GM18868 (cell line): ENCODE data around the gene EBLN1.

Source experiments
- ATAC-seq: cut with Tn5 transposase; IDR thresholded peaks from one replicate; pipeline ENCODE4 v1.9.1; 2021; ENCODE audit warnings: mild to moderate bottlenecking, moderate library complexity; ENCODE audit not compliant: unreplicated experiment

EBLN1 gene

DNA sequence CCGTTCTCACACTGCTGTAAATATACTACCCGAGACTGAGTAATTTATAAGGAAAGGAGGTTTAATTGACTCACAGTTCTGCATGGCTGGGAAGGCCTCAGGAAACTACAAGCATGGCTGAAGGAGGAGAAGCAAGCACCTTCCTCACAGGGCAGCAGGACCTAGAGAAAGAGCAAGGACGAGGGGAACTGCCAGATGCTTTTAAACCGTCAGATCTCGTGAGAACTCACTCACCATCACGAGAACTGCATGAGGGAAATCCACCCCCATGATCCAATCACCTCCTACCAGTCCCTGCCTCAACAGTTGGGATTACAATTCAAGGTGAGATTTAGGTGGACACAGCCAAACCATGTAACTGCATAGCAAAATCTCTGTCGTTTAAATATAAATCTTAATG, at the start of gene EBLN1:
Gene EBLN1 (minus strand): TSS at position 174 of the 400 bp plus-strand sequence. CDS start 8,032 bp downstream, outside the sequence.
- no peak for ATAC-seq

DNA sequence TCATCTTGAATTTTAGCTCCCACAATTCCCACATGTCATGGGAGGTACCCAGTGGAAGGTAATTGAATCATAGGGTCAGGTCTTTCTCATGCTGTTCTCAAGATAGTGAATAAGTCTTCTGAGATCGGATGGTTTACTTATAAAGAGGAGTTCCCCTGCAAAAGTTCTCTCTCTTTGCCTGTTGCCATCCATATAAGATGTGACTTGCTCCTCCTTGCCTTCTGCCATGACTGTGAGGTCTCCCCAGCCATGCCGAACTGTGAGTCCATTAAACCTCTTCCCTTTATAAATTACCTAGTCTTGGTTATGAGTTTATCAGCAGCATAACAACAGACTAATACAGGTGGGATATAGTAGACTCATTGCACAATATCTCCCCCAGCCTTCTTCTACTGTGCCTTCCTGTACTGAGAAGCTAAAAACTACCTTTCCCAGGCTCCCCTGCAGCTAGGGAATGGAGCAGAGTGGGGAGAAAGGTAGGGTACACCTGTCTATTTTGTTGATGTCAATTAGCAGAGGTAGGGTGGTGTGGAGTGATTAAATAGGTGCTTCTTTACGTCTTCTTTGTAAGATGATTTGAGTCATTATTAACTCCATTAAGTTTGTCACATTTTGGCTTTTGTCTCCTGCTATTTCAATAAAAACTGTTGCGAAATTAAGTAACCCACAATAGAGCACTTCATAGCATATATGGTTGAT, 48.2 kb upstream of the EBLN1 start:
- ATAC-seq = no peak

DNA sequence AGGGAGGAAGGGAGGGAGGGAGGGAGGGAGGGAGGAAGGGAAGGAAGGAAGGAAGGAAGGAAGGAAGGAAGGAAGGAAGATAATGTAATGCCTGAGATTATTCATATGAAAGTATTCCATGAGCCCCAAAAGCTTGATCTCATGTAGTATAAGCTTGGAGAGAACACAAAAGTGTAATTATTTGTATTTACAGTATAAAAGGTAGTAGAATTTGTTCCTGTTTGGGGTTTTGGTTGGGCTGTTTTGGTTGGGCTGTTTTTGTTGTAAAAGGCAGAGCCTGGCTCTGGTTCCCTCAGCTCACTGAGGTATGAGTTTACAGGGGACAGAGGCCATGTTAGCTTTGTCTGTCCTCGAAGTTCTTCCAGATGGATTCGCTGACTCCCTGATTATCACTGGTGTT, 45.3 kb upstream of the EBLN1 start:
- no peak for ATAC-seq

DNA sequence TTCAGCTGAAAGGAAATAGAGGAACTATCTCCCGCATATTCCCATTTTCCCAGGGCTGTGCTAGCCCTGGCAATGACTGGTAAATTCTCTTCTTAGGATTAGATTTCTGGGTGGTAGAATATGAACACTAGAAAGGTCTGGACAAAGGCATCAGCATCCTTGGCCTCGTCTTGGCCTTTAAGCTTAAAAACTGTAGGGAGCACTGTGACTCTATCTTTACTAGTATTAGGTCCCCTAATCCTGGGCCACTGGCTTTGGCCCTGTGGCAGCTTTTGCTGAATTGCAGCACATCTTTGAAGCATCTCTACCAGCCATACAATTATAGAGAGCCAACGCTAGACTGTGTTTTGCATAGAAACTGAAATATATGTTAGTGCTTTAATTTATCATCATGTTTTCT, 41.5 kb upstream of the EBLN1 start:
- peak; percentile 87 for ATAC-seq

DNA sequence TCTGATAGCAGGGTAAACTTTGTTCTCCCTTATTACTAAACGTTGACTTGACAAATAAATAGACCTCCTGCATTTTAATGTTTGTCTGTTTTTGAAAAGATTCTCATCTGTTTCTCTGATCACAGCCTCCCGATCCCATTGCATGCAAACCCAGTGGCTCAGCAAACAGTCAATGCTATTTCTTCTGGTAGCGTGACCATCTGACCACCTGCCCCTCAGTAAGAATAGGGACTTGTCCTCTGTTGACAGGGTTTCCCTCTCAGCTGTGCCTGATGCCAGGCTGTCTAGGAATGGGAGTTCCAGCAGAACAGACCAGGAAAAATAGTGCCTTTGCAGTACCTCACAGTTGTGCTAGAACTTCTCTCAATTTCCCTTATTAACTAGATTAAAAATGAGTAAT, 40.7 kb upstream of the EBLN1 start:
- no peak for ATAC-seq

DNA sequence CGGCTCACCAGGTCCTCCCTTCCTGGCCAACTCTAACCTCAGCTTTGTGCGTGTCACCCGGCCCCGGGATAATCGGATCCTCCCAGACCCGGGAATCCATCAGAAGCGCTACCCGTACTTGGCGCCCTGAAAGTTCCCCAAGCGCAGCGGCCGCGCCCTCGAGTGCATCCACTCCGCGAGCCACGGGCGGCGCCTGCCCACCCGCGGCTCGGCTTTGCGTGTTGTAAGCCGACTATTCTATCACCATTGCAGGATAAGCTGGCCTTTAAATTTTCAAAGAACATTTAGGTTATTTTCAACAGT, 35.7 kb upstream of the EBLN1 start:
- no peak for ATAC-seq

DNA sequence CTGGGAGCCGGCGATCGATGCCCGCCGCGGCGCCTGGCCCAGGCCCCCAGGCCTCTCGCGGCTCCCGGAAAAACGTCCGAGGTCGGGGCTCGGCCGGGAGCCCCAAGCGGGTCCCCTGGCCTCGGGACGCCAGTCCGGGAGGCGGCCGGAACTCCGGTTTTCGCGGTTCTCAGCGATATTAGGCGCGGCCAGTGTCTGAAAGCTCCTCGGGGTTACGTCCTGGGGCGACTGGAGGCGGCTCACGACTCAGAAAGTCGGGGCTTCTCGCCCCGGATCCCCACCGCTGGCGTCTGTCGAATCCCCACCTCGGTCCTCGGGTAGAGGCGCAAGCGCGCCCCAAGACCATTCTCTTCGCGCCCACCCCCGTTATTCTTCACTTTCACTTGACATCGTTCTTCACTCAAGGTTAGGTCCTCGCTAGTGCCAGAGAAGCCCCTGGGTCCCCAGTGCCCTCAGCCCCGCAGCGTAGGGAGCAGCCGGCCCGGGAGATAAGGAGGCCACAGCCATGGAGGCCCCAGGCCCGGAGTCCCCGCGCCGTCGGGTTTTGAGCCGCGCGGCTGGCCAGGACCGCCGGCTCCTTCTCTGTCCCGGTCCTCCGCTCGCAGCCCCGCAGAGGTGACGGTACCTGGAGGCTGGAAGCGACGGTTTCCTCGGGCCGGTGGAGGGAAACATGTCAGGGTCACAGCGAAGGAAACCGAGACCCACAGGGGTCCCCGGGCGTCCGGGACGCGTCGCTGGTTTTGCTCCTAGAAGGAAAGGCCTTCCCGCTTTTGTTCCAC, 35.2 kb upstream of the EBLN1 start:
- ATAC-seq = peak; percentile 17

DNA sequence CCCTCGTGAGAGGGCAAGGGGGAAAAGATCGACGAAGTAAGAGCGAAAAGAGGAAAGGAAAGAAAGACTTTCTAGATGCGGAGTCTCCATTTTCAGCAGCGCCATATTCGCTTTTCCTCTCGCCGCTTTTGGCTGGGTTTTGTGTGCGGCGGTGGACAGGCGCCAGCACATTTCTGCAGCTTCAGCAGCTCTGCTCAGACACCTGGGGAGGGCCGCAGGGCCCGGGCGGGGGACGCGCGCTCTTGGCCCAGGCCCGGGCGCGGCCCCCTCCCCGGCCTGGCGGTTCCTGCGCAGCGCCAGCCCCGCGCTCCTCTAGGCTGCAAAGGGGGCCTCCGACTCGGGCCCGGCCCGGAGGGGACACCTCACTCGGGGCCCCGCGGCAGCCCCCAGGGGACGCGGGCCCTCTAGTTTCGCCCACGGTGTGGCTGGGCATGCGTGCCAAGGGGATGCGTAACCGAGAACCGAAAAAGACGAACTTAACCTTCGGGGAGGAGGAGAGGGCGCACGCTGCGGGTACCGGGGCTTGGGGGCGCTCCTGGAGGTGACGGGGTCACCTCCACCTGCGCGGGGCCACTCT, 34.5 kb upstream of the EBLN1 start:
- peak; percentile 66 for ATAC-seq

DNA sequence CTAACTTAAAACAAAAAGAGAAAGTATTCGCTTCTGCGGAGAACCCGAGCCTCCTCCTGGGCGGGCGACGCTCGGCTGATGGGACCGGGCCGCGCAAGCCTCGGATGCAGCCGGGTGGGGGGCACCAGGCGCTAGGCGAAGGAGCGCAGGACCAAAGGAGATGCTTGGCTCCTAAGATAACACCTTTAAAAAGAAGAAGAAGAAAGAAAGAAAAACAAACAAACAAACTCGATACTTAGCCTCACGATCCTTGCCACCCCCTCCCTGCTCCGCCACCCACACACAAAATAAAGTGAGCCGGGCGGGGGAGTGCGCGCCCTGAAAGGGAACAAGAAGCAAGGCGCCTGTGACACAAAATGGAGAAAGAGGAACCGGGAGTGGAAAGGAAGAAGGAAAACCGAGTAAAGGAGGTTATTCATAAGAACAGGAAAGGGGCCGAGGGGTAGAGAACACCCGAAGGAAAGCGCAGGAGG, 34.0 kb upstream of the EBLN1 start:
- peak; percentile 51 for ATAC-seq

DNA sequence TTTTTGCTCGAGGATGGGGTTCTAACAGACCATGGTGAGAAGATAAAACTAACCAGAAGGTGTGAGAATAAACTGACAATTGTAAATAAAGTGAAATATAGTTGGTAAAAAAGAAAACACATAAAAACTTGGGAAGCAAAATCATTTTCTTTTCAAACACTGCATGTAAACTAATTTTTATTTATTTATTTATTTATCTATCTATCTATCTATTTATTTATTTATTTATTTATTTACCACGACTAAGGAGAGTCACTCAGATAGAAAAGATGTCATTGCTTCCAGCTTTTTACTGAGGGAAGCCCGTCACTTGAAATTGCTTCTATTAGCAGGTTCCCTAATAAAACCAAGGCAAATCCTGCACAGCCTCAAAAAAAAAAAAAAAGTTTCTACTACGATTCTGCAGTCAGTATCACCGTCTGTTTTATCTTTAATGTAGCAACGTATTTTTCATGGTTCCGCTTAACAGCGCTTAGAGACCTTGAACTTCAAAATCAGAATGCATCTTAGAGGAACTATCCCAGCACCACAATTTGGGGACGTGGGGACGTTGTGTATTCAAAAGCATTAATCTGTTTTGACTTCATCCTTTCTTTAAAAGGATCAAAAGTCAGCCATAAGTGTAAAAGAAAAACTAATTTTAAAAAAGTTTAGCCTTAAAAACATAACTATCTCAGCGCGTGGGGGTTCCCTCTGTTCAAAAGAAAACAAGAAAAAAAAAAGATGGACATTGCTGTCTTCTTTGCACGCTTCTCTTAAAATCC, 33.3 kb upstream of the EBLN1 start:
- peak; percentile 6 for ATAC-seq

DNA sequence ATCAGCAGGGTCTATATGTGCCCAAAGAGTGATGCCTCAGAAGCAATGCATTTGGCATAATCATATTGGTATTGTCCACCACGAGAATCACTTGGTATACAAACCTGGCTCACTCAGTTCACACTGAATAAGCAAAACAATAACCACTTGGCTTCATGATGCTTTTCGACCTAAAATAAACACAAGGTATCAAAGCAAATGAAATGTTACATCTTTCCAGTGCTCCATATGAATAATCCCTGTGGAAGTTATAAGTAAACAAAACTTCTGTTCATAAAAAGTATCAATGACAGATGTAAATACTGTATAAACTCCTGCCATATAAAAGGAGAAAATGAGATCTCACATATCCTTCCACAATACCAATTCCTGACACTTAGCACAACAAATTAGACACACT, 29.8 kb upstream of the EBLN1 start:
- ATAC-seq = no peak

DNA sequence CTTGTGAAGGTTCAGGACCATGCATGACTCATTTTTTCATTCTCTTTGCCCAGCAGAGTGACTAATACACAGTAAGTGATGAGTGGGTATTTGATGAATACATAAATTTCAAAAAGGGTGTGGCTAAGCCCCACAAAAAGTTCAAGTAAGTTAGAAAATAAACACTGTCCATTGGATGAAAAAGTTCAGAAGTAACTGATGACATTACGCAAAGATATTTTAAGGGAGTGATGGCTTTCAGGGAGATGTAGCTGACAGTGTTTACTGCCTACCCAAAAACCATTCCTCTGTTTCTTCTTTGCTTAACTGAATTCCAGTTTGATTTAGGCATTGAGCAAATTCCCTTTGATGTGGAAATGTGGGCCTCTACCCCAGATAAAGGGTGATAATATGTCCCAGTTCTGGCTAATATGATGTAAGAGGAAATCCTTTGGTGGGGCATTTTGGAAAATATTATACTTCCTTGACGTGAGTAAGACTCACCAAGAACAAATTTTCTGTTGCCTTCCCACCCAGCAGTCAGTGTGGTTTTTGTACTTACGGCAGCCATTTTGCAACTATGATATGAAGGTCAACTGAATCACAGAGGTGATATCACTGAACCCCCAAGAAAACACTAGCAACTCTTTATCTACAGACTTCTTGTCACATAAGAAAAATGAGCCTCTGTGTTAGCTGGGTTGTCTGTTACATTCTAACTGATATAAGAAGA, 29.0 kb upstream of the EBLN1 start:
- no peak for ATAC-seq

DNA sequence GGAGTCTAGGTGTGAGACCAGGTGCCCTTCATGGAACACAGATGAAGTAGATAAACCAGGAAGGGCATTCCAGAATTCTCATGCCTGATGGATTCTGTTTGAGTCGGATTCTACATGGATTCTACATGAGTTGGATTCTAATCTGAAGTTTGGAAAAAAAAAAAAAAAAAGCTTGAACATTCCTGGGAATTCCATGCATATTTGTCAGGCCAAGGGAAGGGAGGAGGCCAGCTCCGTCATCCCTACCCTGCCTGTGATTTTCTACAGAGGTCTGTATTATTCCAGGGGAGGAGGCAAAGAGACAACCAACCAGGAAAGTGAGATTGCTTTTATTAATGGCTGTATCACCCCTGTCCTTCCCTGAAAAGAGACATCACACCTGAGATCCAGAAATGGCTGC, 27.8 kb upstream of the EBLN1 start:
- no peak for ATAC-seq

DNA sequence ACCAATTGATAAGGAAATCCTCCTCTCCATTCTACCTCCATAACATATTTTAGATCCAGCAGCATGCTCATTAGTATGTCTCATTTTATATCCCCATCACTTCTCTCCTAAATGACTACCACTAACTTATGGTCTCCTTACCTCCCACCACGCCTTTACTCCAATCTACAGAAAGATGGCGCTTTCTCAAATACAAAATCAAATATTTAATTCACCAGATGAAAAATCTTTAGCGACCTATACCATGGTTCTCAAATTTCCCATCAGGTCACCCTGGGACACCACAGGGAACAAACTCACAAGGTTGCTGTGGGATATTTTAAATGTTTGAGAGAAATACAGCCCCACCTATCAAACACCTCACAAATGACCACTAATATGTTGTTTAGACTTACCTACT, 27.0 kb upstream of the EBLN1 start:
- ATAC-seq = no peak

DNA sequence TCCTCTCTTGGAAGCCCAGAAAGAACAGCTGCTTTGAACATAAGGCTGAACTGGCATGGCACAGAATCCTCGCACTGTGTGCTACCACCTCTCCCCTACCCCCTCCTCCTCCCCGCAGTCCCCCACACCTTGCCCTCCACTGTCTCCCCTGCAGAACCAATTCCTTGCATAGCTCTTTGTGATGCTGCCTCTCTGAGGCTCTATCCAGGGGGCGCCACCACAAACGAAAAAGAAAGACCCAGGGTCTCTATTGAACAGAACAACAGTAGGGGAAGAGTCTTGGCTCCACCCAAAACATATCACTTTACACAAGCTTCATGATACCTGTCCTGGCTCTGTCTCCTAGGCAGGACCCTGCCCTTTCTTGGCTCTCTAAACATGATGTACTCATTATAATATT, 26.2 kb upstream of the EBLN1 start:
- ATAC-seq = no peak

DNA sequence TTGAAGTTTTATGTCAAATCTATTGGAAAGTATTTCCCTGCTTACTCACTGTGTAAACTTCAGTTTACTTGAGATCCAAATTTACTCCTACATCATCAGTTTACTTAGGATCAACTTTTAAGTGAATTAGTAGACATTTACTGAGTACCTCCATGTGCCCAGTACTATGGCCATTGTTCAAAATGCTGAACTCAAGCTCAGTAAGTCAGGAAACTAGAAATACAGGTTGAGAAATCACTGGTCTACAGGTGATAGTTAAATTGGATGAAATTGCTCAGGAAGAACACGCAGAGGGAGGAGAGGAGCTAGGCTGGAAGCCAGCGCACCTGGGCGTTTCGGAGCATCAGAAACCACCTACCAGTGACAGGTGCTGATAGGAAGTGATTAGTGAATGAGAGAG, 25.5 kb upstream of the EBLN1 start:
- ATAC-seq = no peak

DNA sequence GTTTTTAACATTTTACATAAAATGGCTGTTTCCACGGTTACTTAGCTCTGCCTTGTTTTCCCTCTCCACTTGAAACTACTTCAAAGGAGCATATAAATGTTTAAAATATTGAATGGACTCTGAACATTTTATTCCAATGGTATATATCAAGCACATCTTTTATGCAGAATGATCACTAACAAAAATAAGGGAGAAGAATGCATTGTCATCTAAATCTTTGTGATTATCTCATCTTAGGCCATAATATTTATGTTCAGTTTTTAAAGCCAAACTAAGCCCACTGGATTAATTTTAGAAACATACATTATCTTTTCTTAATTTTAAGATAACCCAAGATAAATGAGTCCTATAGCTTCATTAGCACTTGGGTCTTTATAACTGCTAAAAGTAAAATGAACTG, 13.4 kb upstream of the EBLN1 start:
- no peak for ATAC-seq

DNA sequence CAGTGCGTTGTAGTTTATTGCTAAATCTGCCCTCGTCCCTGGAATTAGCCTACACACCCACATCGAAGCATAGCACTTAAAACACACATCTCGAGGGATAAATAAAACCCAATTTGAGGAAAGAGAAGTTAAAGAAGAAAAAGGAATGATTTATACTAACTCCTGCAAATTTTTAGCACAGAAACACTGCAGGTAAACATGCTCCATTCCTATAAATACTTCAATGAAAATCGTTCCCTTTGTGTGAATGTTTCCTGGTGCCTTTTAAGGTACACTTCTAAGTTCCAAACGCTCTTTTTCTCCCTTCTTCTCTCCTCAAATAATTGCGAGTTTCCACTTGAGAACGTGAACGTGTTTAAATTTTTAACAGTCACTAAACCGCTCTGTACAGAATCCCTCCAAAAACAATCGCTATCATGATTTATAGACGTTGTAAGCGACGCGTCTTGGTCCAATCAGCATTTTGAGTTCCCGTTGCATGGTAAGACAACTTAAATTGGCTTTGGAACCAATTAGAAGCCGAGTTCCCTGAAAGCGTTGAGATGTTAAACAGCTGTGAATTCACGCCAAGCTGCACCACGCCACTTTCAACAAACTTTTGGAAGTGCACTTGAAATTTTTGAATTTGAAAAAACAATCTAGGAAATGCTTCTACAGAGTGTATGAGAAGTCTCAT, 12.5 kb upstream of the EBLN1 start:
- peak; percentile 30 for ATAC-seq

DNA sequence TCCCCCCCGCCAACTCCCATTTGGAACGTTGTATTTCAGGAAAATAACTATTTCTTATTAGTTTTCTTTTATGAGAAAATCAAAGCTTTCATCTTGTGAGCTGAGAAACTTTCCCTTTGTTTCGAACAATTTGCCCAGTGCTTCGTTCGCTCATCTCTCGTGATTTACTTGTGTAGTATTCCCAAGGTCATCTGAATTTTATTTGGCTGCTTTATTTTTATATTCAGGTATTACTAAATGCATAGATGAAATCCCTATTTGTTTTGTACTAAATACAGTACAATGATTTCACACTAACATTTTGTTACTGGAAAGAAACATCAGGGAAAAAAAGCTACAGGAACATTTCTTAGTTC, 12.0 kb upstream of the EBLN1 start:
- ATAC-seq = no peak
